Skeletal muscle tissue (tissue), 4 donors: ENCODE measurements around the gene CRIP3. TPM values are rescaled to one million over a fixed set of nuclear protein-coding genes. Genes with fewer than 3 reads are reported as not detected.

ENCODE experiments used
- H3K27ac ChIP-seq: one replicate; pipeline ENCODE4 v1.7.0; 2013; ENCODE audit warnings: mild to moderate bottlenecking, low read depth, low read length, inconsistent platforms
- H3K27me3 ChIP-seq, 3 donors: one replicate each; pipeline ENCODE4 v1.7.0; 2013; ENCODE audit warnings: low read length in 3 of 3; ENCODE audit not compliant: control insufficient read depth in 3 of 3, insufficient read depth in 3 of 3
- H3K36me3 ChIP-seq, 3 donors: one replicate each; pipeline ENCODE4 v1.7.0; 2013; ENCODE audit warnings: low read length in 3 of 3; ENCODE audit not compliant: control insufficient read depth in 3 of 3, insufficient read depth in 3 of 3
- H3K4me1 ChIP-seq, 3 donors: one replicate each; pipeline ENCODE4 v1.7.0; 2013; ENCODE audit warnings: low read length in 3 of 3, mild to moderate bottlenecking in 3 of 3; ENCODE audit not compliant: control insufficient read depth in 3 of 3, insufficient read depth in 3 of 3
- H3K4me3 ChIP-seq, 3 donors: one replicate each; pipeline ENCODE4 v1.7.0; 2013; ENCODE audit warnings: low read length in 3 of 3
- H3K9ac ChIP-seq, 3 donors: one replicate each; pipeline ENCODE4 v1.7.0; 2013; ENCODE audit warnings: low read length in 3 of 3, mild to moderate bottlenecking in 3 of 3, moderate library complexity in 2 of 3, low read depth in 1 of 3
- H3K9me3 ChIP-seq, 3 donors: one replicate each; pipeline ENCODE4 v1.7.0; 2013; ENCODE audit warnings: low read length in 3 of 3; ENCODE audit not compliant: control insufficient read depth in 3 of 3
- total RNA-seq: library from RNA; depleted of rRNA; stranded (reverse); fragments of >200 nt; gene quantifications from one replicate; pipeline ENCODE4 v1.2.3, GENCODE V29; 2014
- donor health status: Osteomylitis.

Gene CRIP3
- total RNA-seq, 1 donor from 2014 or later, result 2.1 TPM

DNA sequence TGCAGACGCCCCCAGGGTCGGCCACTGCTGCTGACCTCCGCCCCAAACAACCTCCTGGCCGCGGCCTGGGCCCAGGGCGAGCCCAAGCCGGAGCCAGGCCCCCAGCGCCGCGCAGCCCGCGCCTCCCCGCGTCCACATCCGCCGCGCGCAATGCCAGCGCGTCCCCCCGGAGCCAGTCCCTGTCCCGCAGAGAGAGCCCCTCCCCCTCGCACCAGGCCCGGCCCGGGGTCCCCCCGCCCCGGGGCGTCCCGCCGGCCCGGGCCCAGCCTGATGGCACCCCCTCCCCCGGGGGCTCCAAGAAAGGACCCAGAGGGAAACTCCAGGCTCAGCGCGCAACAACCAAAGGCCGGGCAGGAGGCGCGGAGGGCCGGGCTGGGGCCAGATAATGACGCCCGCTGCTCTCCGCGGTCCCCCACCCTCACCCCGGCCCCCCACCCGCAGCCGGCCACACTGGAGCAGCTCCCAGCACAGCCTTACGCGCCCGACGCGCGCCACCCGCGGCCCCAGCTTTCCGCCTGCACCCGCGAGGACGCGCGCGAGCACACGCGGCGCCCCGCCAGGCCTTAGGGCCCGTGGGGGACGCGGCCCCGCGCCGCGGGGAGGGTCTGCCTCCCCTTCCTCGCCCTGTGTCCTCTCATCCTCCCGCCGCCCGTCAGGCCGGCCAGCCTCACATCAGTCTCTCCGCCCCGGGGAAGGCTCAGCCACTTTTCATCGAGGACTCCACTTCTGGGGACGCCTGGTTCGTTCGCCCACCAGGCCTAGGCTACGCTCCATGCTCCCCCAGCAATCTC, 23.4 kb downstream of the CRIP3 start:
- no peak overlapping the region for H3K27ac ChIP-seq
- H3K36me3 ChIP-seq, result no peaks in the 10 kb centered on the region
- H3K4me1 ChIP-seq, result no peaks in the 10 kb centered on the region
- H3K9me3 ChIP-seq, result no peaks in the 10 kb centered on the region
- no peak overlapping the region for H3K4me3 ChIP-seq
- H3K9ac ChIP-seq, result peak overlapping the region in 1 of 3 donors; percentile 3
- peaks cover 28 to 45% (median 40%) of the 10 kb centered on the region in 3 donors for H3K27me3 ChIP-seq

DNA sequence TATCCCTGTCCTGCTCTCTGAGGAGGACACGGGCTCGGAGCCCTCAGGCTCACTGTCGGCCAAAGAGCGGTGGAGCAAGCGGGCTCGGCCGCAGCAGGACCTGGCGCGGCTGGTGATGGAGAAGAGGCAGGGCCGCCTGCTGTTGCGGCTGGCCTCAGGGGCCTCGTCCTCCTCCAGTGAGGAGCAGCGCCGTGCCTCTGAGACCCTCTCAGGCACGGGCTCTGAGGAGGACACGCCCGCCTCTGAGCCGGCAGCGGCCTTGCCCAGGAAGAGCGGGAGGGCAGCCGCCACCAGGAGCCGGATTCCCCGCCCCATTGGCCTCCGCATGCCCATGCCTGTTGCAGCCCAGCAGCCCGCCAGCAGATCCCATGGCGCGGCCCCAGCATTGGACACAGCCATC, 24.7 kb downstream of the CRIP3 start:
- Histone ChIP-seq H3K27ac (no peak overlapping the region), H3K9ac (no peak overlapping the region), H3K4me3 (no peak overlapping the region), H3K36me3 (no peaks in the 10 kb centered on the region), H3K9me3 (no peaks in the 10 kb centered on the region), H3K4me1 (no peaks in the 10 kb centered on the region), H3K27me3 (peaks cover 30 to 52% (median 45%) of the 10 kb centered on the region in 3 donors)

- no peaks in the 10 kb centered on the region for H3K9me3 ChIP-seq
- H3K36me3 ChIP-seq, result no peaks in the 10 kb centered on the region
- H3K4me1 ChIP-seq, result no peaks in the 10 kb centered on the region
Observed at GRCh38 chr6:43283514-43283901, 25.1 kb downstream of the CRIP3 start.

DNA sequence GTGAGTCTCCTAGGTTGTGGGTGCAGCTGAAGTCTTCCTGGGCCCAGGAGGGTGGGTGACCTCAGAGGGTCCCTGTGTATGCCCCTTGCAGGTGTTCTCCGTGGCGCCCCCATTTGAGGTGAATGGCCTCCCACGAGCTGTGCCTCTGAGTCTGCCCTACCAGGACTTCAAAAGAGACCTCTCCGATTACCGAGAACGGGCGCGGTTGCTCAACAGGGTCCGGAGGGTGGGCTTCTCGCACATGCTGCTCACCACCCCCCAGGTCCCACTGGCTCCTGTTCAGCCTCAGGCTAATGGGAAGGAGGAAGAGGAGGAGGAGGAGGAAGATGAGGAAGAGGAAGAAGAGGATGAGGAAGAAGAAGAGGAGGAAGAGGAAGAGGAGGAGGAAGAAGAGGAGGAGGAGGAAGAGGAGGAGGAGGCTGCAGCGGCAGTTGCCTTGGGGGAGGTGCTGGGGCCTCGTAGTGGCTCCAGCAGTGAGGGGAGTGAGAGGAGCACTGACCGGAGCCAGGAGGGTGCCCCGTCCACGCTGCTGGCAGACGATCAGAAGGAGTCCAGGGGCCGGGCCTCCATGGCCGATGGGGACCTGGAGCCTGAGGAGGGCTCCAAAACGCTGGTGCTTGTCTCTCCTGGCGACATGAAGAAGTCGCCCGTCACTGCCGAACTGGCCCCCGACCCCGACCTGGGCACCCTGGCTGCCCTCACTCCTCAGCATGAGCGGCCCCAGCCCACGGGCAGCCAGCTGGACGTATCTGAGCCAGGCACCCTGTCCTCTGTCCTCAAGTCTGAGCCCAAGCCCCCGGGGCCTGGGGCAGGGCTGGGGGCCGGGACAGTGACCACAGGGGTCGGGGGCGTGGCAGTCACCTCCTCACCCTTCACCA, 25.8 kb downstream of the CRIP3 start:
- H3K9me3 ChIP-seq, result no peaks in the 10 kb centered on the region
- H3K4me1 ChIP-seq, result no peaks in the 10 kb centered on the region
- no peak overlapping the region for H3K4me3 ChIP-seq
- H3K27me3 ChIP-seq, result peaks cover 35 to 55% (median 45%) of the 10 kb centered on the region in 3 donors
- no peak overlapping the region for H3K27ac ChIP-seq
- H3K9ac ChIP-seq, result no peak overlapping the region
- H3K36me3 ChIP-seq, result no peaks in the 10 kb centered on the region

More at GRCh38 chr6:43283514-43283901, 25.1 kb downstream of the CRIP3 start:
- Histone ChIP-seq H3K9ac (no peak overlapping the region), H3K27me3 (peaks cover 34 to 55% (median 45%) of the 10 kb centered on the region in 3 donors), H3K4me3 (no peak overlapping the region), H3K27ac (no peak overlapping the region)

DNA sequence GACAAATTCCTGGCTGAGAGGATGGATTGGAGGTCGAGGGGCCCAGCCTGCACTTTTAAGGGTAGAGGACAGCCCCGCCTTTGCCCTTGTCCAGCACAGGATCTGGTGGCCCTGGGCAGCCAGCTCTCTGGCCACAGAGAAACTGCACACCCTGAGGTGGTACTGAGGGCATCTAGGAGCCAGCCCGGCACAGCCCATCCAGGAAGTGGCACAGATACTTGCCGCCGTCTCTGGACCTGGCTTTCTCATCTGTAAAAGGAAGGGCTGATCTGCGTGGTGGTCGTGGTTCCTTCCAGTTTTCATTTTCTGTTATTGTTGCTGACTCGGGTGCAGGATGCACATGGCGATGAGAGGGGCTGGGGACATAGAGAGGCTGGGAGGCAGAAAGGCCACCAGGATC, 26.6 kb downstream of the CRIP3 start:
- H3K36me3 ChIP-seq, result no peaks in the 10 kb centered on the region
- no peak overlapping the region for H3K4me3 ChIP-seq
- H3K4me1 ChIP-seq, result no peaks in the 10 kb centered on the region
- no peak overlapping the region for H3K9ac ChIP-seq
- no peak overlapping the region for H3K27ac ChIP-seq
- no peaks in the 10 kb centered on the region for H3K9me3 ChIP-seq
- H3K27me3 ChIP-seq, result peaks cover 37 to 55% (median 45%) of the 10 kb centered on the region in 3 donors

GRCh38 chr6:43280234-43280633, 28.4 kb downstream of the CRIP3 start:
- H3K9me3 ChIP-seq, result no peaks in the 10 kb centered on the region
- no peak overlapping the region for H3K27ac ChIP-seq
- no peaks in the 10 kb centered on the region for H3K4me1 ChIP-seq
- H3K9ac ChIP-seq, result no peak overlapping the region
- peaks cover 39 to 51% (median 48%) of the 10 kb centered on the region in 3 donors for H3K27me3 ChIP-seq
- H3K36me3 ChIP-seq, result no peaks in the 10 kb centered on the region
- H3K4me3 ChIP-seq, result no peak overlapping the region

DNA sequence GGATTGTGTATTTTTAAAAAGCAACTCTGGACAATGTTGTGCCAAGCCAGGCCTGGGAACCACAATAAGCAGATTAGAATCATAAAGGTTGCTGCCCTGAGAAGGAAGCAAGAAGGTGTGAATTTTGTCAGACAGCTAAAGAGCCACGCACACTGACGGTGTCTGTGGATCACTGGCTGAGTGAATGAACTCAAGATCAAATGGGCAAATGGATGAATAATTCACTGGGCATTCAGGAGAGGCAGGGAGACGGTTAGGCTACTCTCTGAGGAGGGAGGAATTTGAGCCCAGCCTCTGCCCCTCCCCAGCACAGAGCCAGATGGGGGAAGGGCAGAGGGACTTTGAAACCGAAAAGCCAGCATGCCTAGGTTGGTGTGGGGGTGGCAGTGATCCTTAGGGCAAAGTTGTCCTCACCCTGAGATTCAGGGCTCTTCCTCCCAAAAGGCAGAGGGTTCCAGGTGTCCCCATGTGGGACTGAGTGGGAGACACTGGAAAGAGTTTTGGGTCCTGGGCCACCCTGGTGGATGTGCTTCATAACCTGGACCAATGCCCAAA, 30.0 kb downstream of the CRIP3 start:
- peaks cover 46 to 51% (median 50%) of the 10 kb centered on the region in 3 donors for H3K27me3 ChIP-seq
- H3K4me1 ChIP-seq, result peaks cover 0 to 4% (median 3%) of the 10 kb centered on the region in 3 donors
- no peaks in the 10 kb centered on the region for H3K36me3 ChIP-seq
- no peak overlapping the region for H3K4me3 ChIP-seq
- H3K9me3 ChIP-seq, result no peaks in the 10 kb centered on the region
- H3K9ac ChIP-seq, result no peak overlapping the region
- H3K27ac ChIP-seq, result no peak overlapping the region

- H3K27ac ChIP-seq, result no peak overlapping the region
- H3K9me3 ChIP-seq, result no peaks in the 10 kb centered on the region
- H3K9ac ChIP-seq, result no peak overlapping the region
- H3K27me3 ChIP-seq, result peaks cover 38 to 54% (median 51%) of the 10 kb centered on the region in 3 donors
- no peaks in the 10 kb centered on the region for H3K36me3 ChIP-seq
- H3K4me3 ChIP-seq, result no peak overlapping the region
- H3K4me1 ChIP-seq, result peaks cover 0 to 4% (median 3%) of the 10 kb centered on the region in 3 donors
Observed at GRCh38 chr6:43277643-43278523, 30.7 kb downstream of the CRIP3 start.

DNA sequence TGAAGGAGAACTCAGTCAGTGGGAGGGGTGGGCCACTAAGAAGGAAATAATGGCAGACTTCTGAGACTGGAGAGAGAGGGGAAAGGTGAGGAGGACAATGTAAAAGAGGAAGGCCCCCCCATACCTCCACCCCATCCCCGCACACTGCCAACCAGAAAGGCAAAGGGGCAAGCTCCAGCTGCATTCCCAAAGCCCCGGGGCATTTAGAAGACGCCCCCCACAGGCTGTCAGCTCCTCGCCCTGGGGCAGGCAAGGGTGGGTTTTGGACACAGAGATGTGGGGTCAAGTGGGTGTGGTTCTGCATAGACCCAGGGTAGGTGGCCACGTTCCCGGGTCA, 31.4 kb downstream of the CRIP3 start:
- H3K4me1 ChIP-seq, result peaks cover 0 to 4% (median 3%) of the 10 kb centered on the region in 3 donors
- no peak overlapping the region for H3K4me3 ChIP-seq
- peaks cover 37 to 50% (median 45%) of the 10 kb centered on the region in 3 donors for H3K27me3 ChIP-seq
- no peak overlapping the region for H3K27ac ChIP-seq
- no peak overlapping the region for H3K9ac ChIP-seq
- no peaks in the 10 kb centered on the region for H3K36me3 ChIP-seq
- H3K9me3 ChIP-seq, result no peaks in the 10 kb centered on the region
